K562 (cell line): Measurements from ENCODE around the gene ARIH1. TPM values are rescaled to one million over a fixed set of nuclear protein-coding genes. Genes with fewer than 3 reads are reported as not detected.

Experiments
- CHD2 ChIP-seq: IDR thresholded peaks from 2 replicates; pipeline ENCODE4 v1.6.1; 2011; ENCODE audit warnings: low read depth, low read length
- CREB5 ChIP-seq: fragments of 250-450 bp; sonication (Bioruptor Pico); IDR thresholded peaks from 2 replicates; pipeline ENCODE4 v1.5.0; 2020; ENCODE audit warnings: mild to moderate bottlenecking
- CREBBP ChIP-seq: IDR thresholded peaks from one replicate; pipeline ENCODE4 v1.6.1; 2012; ENCODE audit warnings: low read depth, mild to moderate bottlenecking, control low read depth, inconsistent platforms, low read length
- CTBP1 ChIP-seq: fragments of 450-650 bp; IDR thresholded peaks from 2 replicates; pipeline ENCODE4 v1.6.1; 2016; ENCODE audit warnings: borderline replicate concordance
- E2F5 ChIP-seq: sonication (generic); formaldehyde crosslinking; IDR thresholded peaks from 2 replicates; pipeline ENCODE4 v1.8.0; 2022; ENCODE audit warnings: mild to moderate bottlenecking, missing genetic modification reagents
- HCFC1 ChIP-seq: IDR thresholded peaks from 2 replicates; pipeline ENCODE4 v1.6.1; 2012; ENCODE audit warnings: low read depth, low read length, improper control_type of control experiment
- ID3 ChIP-seq, 2 experiments: fragments of 250-450 bp in 1 of 2; fragments of 450-650 bp in 1 of 2; sonication (Bioruptor Pico) in 1 of 2; IDR thresholded peaks; 2 replicates each; pipeline versions ENCODE4 v1.6.1 to v1.8.0; 2016 to 2021; ENCODE audit warnings: mild to moderate bottlenecking in 2 of 2, moderate library complexity in 2 of 2, missing compliant biosample characterization in 1 of 2, missing genetic modification characterization in 1 of 2
- IRF2 ChIP-seq: sonication (generic); formaldehyde crosslinking; IDR thresholded peaks from 2 replicates; pipeline ENCODE4 v1.8.1; 2022; ENCODE audit warnings: mild to moderate bottlenecking, missing genetic modification reagents
- JUN ChIP-seq, 2 experiments: sonication (generic) in 1 of 2; formaldehyde crosslinking in 1 of 2; IDR thresholded peaks; 2 replicates each; pipeline versions ENCODE4 v1.6.1 to v1.8.0; 2012 to 2022; ENCODE audit warnings: borderline replicate concordance in 2 of 2, mild to moderate bottlenecking in 2 of 2, improper control_type of control experiment in 1 of 2, low read depth in 1 of 2, low read length in 1 of 2, missing genetic modification reagents in 1 of 2
- SMARCC2 ChIP-seq: fragments of 450-650 bp; IDR thresholded peaks from 2 replicates; pipeline ENCODE4 v1.6.1; 2017; ENCODE audit warnings: antibody characterized with exemption, moderate library complexity, mild to moderate bottlenecking, low read depth
- TAF15 ChIP-seq: fragments of 200-400 bp; formaldehyde crosslinking; IDR thresholded peaks from 2 replicates; pipeline ENCODE4 v1.6.1; 2017; ENCODE audit warnings: mild to moderate bottlenecking, low read depth, low read length, moderate library complexity
- UBTF ChIP-seq, 2 experiments: IDR thresholded peaks; 2 replicates each; pipeline ENCODE4 v1.6.1; 2012; ENCODE audit warnings: improper control_type of control experiment in 2 of 2, low read depth in 2 of 2, low read length in 2 of 2, borderline replicate concordance in 1 of 2
- ZBTB17 ChIP-seq: fragments of 450-650 bp; formaldehyde crosslinking; IDR thresholded peaks from 2 replicates; pipeline ENCODE4 v1.4.0; 2020; ENCODE audit warnings: mild to moderate bottlenecking
- polyA plus RNA-seq, 8 experiments: library from polyadenylated mRNA; depleted of rRNA in 4 of 8; stranded (reverse) in 5 of 8; unstranded in 3 of 8; fragments of >200 nt; fragmentation: Nextera tagmentation in 2 of 8; fragmentation: Illumina TruSeq in 1 of 8; extraction: Ambion mirVana in 2 of 8; extraction: Trizol in 1 of 8; gene quantifications; 2 replicates each; pipeline versions ENCODE4 v1.2.1 to v1.2.3, GENCODE V29; 2011 to 2014; ENCODE audit warnings: inconsistent platforms in 1 of 8, missing spikeins in 1 of 8
- total RNA-seq, 7 experiments: library from RNA; depleted of rRNA in 6 of 7; stranded (reverse); fragments of >200 nt in 6 of 7; fragmentation: Illumina TruSeq in 2 of 7; extraction: Trizol in 2 of 7; gene quantifications; 2 replicates each; pipeline versions ENCODE4 v1.2.1 to v1.2.3, GENCODE V29; 2011 to 2021; ENCODE audit warnings: low replicate concordance in 1 of 7
- TF ChIP-seq, protein P1 (sequence below): fragments of 200-400 bp; formaldehyde crosslinking; IDR thresholded peaks from 2 replicates; pipeline ENCODE4 v1.6.1; 2017; ENCODE audit warnings: mild to moderate bottlenecking, low read depth, low read length, moderate library complexity
- TF ChIP-seq, protein P2 (sequence below): fragments of 450-650 bp; formaldehyde crosslinking; IDR thresholded peaks from 2 replicates; pipeline ENCODE4 v1.4.0; 2020; ENCODE audit warnings: mild to moderate bottlenecking, mixed read lengths

The ARIH1 gene
- total and polyA plus RNA-seq, 9 of the 15 experiments (the other 6 are each of a cell fraction or from before 2014, with no cell fraction given): 17.7 to 125 (median 31.4) TPM

DNA sequence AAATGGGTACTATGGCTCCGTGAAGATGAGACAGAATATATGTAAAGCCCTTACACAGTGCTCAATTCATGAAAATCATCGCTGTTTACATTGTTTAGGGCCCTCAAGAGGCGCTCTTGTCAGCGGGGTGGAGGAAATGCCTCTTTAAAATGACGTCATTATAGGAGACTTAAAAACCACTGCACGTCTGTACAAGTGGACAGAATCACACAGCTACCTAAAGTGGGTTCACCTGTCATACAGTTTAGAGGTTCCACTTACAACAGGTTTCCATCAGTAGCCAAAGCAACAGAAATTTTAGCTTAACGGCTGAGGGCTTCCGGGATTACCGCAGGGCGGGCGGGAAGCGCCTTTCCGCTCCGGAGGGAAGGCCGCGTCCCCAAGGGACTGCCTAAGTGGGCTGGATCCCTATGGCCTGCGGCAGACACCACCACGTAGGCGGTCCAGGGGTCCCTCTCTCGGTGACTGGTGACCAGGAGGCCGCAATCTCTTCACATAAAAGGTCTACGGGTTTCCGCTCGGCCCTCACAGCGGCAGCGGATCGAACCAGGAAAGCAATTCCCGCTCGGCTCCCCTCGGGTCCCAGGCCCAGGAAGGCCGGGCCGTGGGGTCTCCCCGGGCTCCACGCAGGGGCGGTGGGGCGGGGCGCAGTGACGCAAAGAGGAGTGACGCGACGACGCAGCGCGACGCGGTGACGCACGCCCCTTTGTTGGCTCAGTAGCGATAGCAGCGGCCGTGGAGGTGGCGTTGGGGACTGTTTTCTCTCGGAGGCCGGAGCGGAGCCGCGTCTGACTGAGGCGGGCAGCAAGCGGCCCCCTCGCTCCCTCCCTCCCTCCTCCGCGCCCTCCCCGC, at the start of gene ARIH1 (continued):
- TF ChIP-seq UBTF (IDR thresholded peaks at IDR 0.05; ENCODE audit: borderline replicate concordance in 1 of 2, low read depth in 2 of 2, low read length in 2 of 2) (0 out of 4 replicates have a peak, but pooled peaks of 1 of the 2 experiments have one; percentile 10), CTBP1 (no peak; the same call in none of the 2 replicates), JUN (IDR thresholded peaks at IDR 0.05; ENCODE audit: borderline replicate concordance, low read depth, low read length) (peak; percentile 99), JUN (CRISPR knock-in tag; IDR thresholded peaks at IDR 0.05; ENCODE audit: borderline replicate concordance) (peak; percentile 81; the same call in 1 of the 2 replicates), TAF15 (no peak), CHD2 (0 out of 2 replicates have a peak, but pooled peaks have one; percentile 31), SMARCC2 (peak; percentile 47; the same call in 1 of the 2 replicates), IRF2 (CRISPR knock-in tag) (no peak), CREB5 (peak; percentile 87; the same call in 1 of the 2 replicates), HCFC1 (peak; percentile 59), E2F5 (peak; percentile 9; the same call in 1 of the 2 replicates), CREBBP (no peak), ID3 (CRISPR knock-in tag; IDR thresholded peaks at IDR 0.05) (no peak), ID3 (tag; IDR thresholded peaks at IDR 0.05) (peak; percentile 81), ZBTB17 (CRISPR knock-in tag) (peak; percentile 71)
- TF ChIP-seq, protein P1, sequence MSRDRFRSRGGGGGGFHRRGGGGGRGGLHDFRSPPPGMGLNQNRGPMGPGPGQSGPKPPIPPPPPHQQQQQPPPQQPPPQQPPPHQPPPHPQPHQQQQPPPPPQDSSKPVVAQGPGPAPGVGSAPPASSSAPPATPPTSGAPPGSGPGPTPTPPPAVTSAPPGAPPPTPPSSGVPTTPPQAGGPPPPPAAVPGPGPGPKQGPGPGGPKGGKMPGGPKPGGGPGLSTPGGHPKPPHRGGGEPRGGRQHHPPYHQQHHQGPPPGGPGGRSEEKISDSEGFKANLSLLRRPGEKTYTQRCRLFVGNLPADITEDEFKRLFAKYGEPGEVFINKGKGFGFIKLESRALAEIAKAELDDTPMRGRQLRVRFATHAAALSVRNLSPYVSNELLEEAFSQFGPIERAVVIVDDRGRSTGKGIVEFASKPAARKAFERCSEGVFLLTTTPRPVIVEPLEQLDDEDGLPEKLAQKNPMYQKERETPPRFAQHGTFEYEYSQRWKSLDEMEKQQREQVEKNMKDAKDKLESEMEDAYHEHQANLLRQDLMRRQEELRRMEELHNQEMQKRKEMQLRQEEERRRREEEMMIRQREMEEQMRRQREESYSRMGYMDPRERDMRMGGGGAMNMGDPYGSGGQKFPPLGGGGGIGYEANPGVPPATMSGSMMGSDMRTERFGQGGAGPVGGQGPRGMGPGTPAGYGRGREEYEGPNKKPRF: no peak
- TF ChIP-seq, protein P2, sequence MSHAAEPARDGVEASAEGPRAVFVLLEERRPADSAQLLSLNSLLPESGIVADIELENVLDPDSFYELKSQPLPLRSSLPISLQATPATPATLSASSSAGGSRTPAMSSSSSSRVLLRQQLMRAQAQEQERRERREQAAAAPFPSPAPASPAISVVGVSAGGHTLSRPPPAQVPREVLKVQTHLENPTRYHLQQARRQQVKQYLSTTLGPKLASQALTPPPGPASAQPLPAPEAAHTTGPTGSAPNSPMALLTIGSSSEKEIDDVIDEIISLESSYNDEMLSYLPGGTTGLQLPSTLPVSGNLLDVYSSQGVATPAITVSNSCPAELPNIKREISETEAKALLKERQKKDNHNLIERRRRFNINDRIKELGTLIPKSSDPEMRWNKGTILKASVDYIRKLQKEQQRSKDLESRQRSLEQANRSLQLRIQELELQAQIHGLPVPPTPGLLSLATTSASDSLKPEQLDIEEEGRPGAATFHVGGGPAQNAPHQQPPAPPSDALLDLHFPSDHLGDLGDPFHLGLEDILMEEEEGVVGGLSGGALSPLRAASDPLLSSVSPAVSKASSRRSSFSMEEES (CRISPR knock-in tag): no peak
